ENCODE data around the gene IL23A. TPM values are rescaled to one million over a fixed set of nuclear protein-coding genes. Genes with fewer than 3 reads are reported as not detected.

IL23A gene
- polyA plus RNA-seq, 5 donors, result 0.64 to 1.1 (median 0.81) TPM

GRCh38 chr12:56359851-56360767 lies 21.4 kb downstream of the IL23A start, which contains the start of gene STAT2:
Gene STAT2, minus strand, starts transcription at chr12:56360107. Its CDS starts 3,536 bp downstream, at chr12:56356571.
- DNase-seq, result peak; percentile 99 to 100

- DNase-seq, result no peak
Measured at GRCh38 chr12:56361487-56362129, 22.9 kb downstream of the IL23A start.

GRCh38 chr12:56362130-56363059 lies 23.7 kb downstream of the IL23A start, which contains the start of gene APOF:
Gene APOF, minus strand, starts transcription at chr12:56362857. Its CDS starts 112 bp downstream, at chr12:56362745.
- DNase-seq, result no peak

DNA sequence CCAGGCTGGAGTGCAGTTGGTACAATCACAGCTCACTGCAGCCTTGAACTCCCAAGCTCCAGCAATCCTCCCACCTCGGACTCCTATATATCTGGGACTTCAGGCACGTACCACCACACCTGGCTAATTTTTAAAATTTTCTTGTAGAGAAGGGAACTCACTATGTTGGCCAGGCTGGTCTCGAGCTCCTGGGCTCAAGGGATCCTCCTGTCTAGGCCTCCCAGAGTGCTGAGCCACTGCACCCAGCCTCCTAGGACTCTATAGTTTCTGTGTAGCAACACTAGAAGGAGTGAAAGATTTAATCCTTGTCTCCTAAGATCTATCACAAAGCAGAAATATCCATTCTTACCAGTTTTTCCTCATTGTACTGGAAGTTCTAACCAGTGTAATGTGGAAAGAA lies 28.3 kb downstream of the IL23A start:
- no peak for DNase-seq

DNA sequence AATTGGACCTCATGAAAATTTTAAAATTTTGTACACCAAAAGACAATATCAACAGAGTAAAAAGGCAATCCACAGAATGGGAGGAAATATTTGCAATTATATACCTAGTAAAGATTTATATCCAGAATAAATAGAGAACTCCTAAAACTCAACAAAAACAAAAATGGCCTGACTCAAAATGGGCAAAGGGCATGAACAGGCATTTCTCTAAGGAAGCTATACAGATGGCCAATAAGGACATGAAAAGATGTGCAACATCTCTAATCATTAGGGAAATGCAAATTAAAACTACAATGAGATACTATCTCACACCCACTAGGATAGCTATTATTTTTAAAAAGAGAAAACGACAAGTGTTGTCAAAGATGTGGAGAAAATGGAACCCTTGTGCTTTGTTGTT lies 34.8 kb downstream of the IL23A start:
- no peak for DNase-seq

DNA sequence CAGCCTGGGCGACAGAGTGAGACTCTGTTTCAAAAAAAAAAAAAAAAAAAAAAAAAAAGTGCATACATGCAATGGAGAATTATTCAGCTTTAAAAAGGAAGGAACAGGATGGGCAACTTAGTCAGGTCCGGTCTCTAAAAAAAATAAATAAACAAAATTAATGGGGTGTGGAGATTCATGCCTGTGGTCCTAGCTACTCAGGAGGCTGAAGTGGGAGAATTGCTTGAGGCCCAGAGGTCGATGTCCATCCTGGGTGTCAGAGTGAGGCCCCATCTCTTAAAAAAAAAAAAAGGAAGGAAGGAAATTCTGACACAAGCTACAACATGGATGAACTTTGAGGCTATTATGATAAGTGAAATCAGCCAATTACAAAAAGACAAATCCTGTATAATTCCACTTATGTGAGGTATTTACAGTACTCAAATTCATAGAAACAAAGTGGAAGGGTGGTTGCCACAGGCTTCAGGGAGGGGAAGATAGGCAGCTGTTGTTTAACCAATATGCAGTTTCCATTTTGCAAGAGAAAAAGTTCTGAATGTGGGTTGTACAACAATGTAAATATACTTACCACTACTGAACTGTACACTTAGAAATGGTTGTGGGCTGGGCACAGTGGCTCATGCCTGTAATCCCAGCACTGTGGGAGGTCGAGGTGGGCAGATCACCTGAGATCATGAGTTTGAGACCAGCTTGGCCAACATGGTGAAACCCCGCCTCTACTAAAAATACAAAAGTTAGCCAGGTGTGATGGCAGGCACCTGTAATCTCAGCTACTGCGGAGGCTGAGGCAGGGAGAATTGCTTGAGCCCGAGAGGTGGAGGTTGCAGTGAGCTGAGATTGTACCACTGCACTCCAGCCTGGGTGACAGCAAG lies 36.3 kb downstream of the IL23A start:
- DNase-seq, result no peak

GRCh38 chr12:56375598-56376434 lies 37.1 kb downstream of the IL23A start:
- DNase-seq, result no peak

DNA sequence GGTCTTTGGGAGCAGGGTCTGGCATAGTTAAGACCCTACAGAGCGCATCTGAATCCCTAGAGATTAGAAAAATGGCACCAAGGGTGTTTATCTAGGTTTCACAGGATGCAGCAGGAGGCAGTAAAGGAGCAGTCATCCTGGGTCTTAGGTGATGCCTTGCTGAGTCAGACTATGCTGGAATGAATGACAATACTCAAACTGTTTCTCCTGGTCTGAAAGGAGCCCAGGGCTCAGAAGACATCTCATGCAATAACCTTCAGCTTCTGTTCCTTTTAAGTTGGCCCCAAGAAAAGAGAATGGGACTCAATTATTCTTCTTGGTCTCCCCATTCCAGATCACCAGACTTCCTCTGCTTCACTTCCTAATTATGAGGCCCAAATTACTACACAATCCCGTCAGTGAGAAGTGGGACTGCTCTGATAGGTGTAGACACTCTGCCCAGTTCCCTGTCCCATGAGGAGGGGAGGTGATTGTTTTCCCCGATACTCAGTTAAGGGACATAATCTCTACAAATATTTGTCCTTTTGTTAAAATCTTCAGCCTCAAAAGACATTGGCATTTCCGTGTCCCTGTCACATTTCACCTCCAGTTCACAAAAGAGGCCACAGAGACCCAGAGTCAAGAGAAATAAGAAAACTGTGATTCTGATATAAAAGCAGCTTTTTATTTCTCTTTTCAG lies 38.8 kb downstream of the IL23A start:
- no peak for DNase-seq

DNA sequence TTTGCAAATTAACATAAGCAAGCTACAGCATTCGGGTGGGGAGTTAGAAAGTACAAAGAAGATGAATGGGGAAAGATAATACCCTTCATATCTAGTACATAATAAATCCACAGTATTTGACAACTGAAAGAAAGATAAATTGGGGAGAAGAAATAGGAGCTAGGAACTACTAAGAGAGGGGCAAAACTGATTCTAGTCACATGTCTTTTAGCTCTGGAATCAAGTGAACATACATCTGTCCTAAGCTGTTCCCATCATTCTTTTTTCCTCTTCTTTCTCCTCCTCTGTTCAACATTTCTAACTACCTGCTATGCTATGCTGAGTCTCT lies 39.3 kb downstream of the IL23A start:
- DNase-seq, result no peak

DNA sequence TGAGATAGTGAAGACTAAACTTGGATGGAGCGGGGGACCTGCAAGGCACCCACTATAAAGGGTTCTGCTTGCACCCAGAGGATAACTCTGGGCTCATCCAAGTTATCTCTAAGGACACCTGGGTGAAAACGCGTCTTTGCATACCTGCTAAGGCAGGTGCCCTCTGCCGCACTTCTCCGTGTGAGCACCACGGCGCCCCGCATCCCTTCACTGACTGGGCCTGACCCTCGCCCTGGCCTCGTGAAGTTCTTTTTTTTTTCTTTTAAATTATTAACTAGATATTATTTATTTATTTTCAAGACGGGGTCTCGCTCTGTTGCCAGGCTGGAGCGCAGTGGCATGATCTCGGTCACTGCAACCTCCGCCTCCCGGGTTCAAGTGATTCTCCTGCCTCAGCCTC lies 43.9 kb downstream of the IL23A start:
- DNase-seq, result no peak

DNA sequence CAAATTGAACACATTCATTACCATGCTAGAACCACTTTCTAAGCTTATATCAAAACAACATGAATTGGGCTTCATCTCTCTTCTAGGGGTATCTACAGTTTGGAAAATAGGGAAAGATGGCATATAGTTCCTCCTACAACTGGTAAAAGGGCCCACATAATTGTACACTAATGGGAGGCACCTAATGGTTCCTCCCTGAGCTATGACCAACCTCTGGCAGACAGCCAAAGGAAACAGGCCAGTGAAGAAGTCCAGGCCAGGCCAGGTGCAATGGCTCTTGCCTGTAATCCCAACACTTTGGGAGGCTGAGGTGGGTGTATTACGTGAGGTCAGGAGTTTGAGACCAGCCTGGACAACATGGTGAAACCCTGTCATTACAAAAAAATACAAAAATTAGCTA lies 47.2 kb downstream of the IL23A start:
- DNase-seq, result no peak

DNA sequence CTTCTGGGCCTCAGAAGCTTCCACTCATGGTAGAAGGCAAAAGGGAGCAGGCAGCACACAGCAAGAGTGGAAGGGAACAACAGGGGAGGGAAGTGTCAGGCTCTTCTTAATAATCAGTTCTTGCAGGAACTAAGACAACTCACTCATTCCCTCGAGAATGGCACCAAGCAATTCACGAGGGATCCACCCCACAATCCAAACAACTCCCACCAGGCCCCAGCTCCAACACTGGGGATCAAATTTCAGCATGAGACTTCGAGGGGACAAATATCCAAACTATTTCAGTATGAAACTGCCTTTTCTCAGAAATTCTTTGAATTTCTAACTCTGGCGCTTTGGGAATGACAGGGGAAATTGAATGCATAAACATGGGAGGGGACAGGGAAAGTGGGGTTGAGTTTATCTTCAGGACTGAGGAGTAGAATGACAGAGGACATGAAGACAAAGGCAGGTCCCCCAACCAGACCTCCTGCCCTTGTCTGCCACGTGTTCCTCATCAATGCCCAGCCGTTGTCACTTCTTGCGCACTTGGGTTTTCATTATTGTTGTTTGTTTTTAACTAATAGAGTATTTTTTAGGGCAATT lies 48.6 kb downstream of the IL23A start:
- peak; percentile 8 to 10 for DNase-seq

DNA sequence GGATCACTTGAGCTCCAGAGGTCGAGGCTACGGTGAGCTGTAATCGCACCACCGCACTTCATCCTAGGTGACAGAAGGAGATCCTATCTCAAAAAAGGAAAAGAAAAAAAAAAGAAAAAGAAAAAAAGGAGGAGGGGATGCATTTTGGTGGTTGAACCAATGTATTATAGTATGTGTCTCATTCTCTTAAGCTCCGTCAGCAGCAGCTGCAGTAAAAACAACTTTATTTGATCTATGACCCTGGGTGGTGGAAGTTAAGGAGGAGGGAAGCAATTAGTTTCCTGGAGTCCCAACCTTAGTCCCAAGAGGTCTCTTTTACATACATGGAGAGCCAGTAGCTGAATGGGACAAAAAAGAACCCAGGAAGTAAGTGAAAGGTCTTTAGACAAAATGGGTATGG lies 50.7 kb downstream of the IL23A start:
- DNase-seq, result no peak

Other genes starting within 250 kb of the IL23A start
- gene PA2G4, start 234.3 kb upstream of the IL23A start, polyA plus RNA-seq (ENCODE audit: insufficient read depth in 1 of 5, insufficient read length in 5 of 5, low replicate concordance in 1 of 5), result 100 to 1,000 TPM; 118 to 168 (median 134) TPM
- gene RPL41, start 222.3 kb upstream of the IL23A start, polyA plus RNA-seq (ENCODE audit: insufficient read depth in 1 of 5, insufficient read length in 5 of 5, low replicate concordance in 1 of 5), result 1,000 to 10,000 TPM; 6,129 to 8,482 (median 6,371) TPM
- gene ZC3H10, start 220.6 kb upstream of the IL23A start, polyA plus RNA-seq (ENCODE audit: insufficient read depth in 1 of 5, insufficient read length in 5 of 5, low replicate concordance in 1 of 5), result 1 to 10 TPM; 5.1 to 6.8 (median 6.2) TPM
- 10 to 100 TPM; 74.3 to 90.6 (median 81.1) TPM for gene ESYT1, start 210.6 kb upstream of the IL23A start, polyA plus RNA-seq (ENCODE audit: insufficient read depth in 1 of 5, insufficient read length in 5 of 5, low replicate concordance in 1 of 5)
- 100 to 1,000 TPM; 162 to 215 (median 172) TPM for gene MYL6B, start 186.3 kb upstream of the IL23A start, polyA plus RNA-seq (ENCODE audit: insufficient read depth in 1 of 5, insufficient read length in 5 of 5, low replicate concordance in 1 of 5)
- gene MYL6, start 180.5 kb upstream of the IL23A start, polyA plus RNA-seq (ENCODE audit: insufficient read depth in 1 of 5, insufficient read length in 5 of 5, low replicate concordance in 1 of 5), result 1,000 to 10,000 TPM; 1,819 to 2,542 (median 2,207) TPM
- 100 to 1,000 TPM in 4 of 5 donors, 10 to 100 TPM in 1; 90.6 to 124 (median 119) TPM for gene SMARCC2, start 149.4 kb upstream of the IL23A start, polyA plus RNA-seq (ENCODE audit: insufficient read depth in 1 of 5, insufficient read length in 5 of 5, low replicate concordance in 1 of 5)
- 10 to 100 TPM; 37.6 to 44.8 (median 38.4) TPM for gene RNF41, start 117.0 kb upstream of the IL23A start, polyA plus RNA-seq (ENCODE audit: insufficient read depth in 1 of 5, insufficient read length in 5 of 5, low replicate concordance in 1 of 5)
- gene NABP2, start 114.5 kb upstream of the IL23A start, polyA plus RNA-seq (ENCODE audit: insufficient read depth in 1 of 5, insufficient read length in 5 of 5, low replicate concordance in 1 of 5), result 10 to 100 TPM; 24.6 to 31.3 (median 25.6) TPM
- 1 to 10 TPM; 2.6 to 5.6 (median 4.8) TPM for gene SLC39A5, start 108.8 kb upstream of the IL23A start, polyA plus RNA-seq (ENCODE audit: insufficient read depth in 1 of 5, insufficient read length in 5 of 5, low replicate concordance in 1 of 5)
- gene ANKRD52, start 80.5 kb upstream of the IL23A start, polyA plus RNA-seq (ENCODE audit: insufficient read depth in 1 of 5, insufficient read length in 5 of 5, low replicate concordance in 1 of 5), result 10 to 100 TPM; 21.9 to 32.1 (median 30.9) TPM
- 10 to 100 TPM; 15.3 to 17.9 (median 15.8) TPM for gene COQ10A, start 71.9 kb upstream of the IL23A start, polyA plus RNA-seq (ENCODE audit: insufficient read depth in 1 of 5, insufficient read length in 5 of 5, low replicate concordance in 1 of 5)
- gene CS, start 38.6 kb upstream of the IL23A start, polyA plus RNA-seq (ENCODE audit: insufficient read depth in 1 of 5, insufficient read length in 5 of 5, low replicate concordance in 1 of 5), result 100 to 1,000 TPM; 148 to 181 (median 158) TPM
- 100 to 1,000 TPM; 128 to 155 (median 136) TPM for gene CNPY2, start 22.9 kb upstream of the IL23A start, polyA plus RNA-seq (ENCODE audit: insufficient read depth in 1 of 5, insufficient read length in 5 of 5, low replicate concordance in 1 of 5)
- 10 to 100 TPM; 64.8 to 96.1 (median 78.4) TPM for gene PAN2, start 4.9 kb upstream of the IL23A start, polyA plus RNA-seq (ENCODE audit: insufficient read depth in 1 of 5, insufficient read length in 5 of 5, low replicate concordance in 1 of 5)
- gene STAT2, start 21.2 kb downstream of the IL23A start, polyA plus RNA-seq (ENCODE audit: insufficient read depth in 1 of 5, insufficient read length in 5 of 5, low replicate concordance in 1 of 5), result 100 to 1,000 TPM; 120 to 174 (median 144) TPM
- gene APOF, start 24.0 kb downstream of the IL23A start, polyA plus RNA-seq (ENCODE audit: insufficient read depth in 1 of 5, insufficient read length in 5 of 5, low replicate concordance in 1 of 5), result under 1 TPM in 2 of 5 donors, not detected in 3; 0.10 to 0.15 TPM
- gene TIMELESS, start 110.5 kb downstream of the IL23A start, polyA plus RNA-seq (ENCODE audit: insufficient read depth in 1 of 5, insufficient read length in 5 of 5, low replicate concordance in 1 of 5), result 10 to 100 TPM; 26.5 to 35.6 (median 31.1) TPM
- under 1 TPM in 2 of 5 donors, not detected in 3; 0.15 TPM for gene MIP, start 115.8 kb downstream of the IL23A start, polyA plus RNA-seq (ENCODE audit: insufficient read depth in 1 of 5, insufficient read length in 5 of 5, low replicate concordance in 1 of 5)
- 1 to 10 TPM; 4.0 to 5.8 (median 5.1) TPM for gene SPRYD4, start 129.7 kb downstream of the IL23A start, polyA plus RNA-seq (ENCODE audit: insufficient read depth in 1 of 5, insufficient read length in 5 of 5, low replicate concordance in 1 of 5)
- gene GLS2, start 149.3 kb downstream of the IL23A start, polyA plus RNA-seq (ENCODE audit: insufficient read depth in 1 of 5, insufficient read length in 5 of 5, low replicate concordance in 1 of 5), result 1 to 10 TPM; 2.0 to 4.6 (median 2.9) TPM
- 10 to 100 TPM; 35.3 to 88.3 (median 73.0) TPM for gene RBMS2, start 182.9 kb downstream of the IL23A start, polyA plus RNA-seq (ENCODE audit: insufficient read depth in 1 of 5, insufficient read length in 5 of 5, low replicate concordance in 1 of 5)